GM12878 (cell line): ENCODE results near the gene IGSF23. TPM values are rescaled to one million over a fixed set of nuclear protein-coding genes. Genes with fewer than 3 reads are reported as not detected.

Experiments used
- ATAC-seq: fragments of 200-7000 bp; cut with Tn5 transposase; 3 replicates; pipeline ENCODE4 v1.9.1; 2020; ENCODE audit warnings: mild to moderate bottlenecking, moderate library complexity
- BruUV-seq: library from RNA; stranded (reverse); fragments of 400-500 nt; replicated peaks from 2 replicates; lab custom pipeline; 2021; lab: Mats Ljungman, UMichigan
- CTCF ChIA-PET: fragments of 300-600 bp; sonication (Branson Sonifier 250); formaldehyde crosslinking; extraction: SDS; loops from one replicate; lab custom pipeline; 2021; ENCODE audit warnings: inconsistent platforms; lab: Yijun Ruan, JAX
- POLR2A ChIA-PET: fragments of 350-600 bp; formaldehyde crosslinking; extraction: SDS; loops from one replicate; lab custom pipeline; 2021; ENCODE audit warnings: inconsistent platforms; lab: Charles Lee
- RAD21 ChIA-PET: fragments of 300-600 bp; sonication (Branson Sonifier 250); formaldehyde crosslinking; loops from one replicate; lab custom pipeline; 2023; ENCODE audit warnings: antibody characterized with exemption; ENCODE audit not compliant: unreplicated experiment; lab: Charles Lee
- SMC1A ChIA-PET: fragments of 300-600 bp; sonication (Branson Sonifier 250); formaldehyde crosslinking; loops from one replicate; lab custom pipeline; 2023; ENCODE audit not compliant: unreplicated experiment, uncharacterized antibody; lab: Charles Lee
- DNase-seq: peaks from one replicate; pipeline ENCODE4 v3.0.0-alpha.2; 2011; ENCODE audit warnings: low read depth, low spot score
- FAIRE-seq: peaks from 3 replicates; lab custom pipeline; 2011; peaks lifted over from hg19 to GRCh38; lab: Jason Lieb, UNC
- H2AFZ ChIP-seq: 2 replicates; pipeline ENCODE4 v1.6.0; 2011; ENCODE audit warnings: low read depth, low read length, control low read depth; ENCODE audit not compliant: control insufficient read depth
- H3K27ac ChIP-seq: 2 replicates; pipeline ENCODE4 v1.5.1; 2011; ENCODE audit warnings: control low read depth; ENCODE audit not compliant: control insufficient read depth, insufficient read depth
- H3K27me3 ChIP-seq, 2 experiments: replicated peaks in 1 of 2; 2 replicates each; pipeline versions ENCODE4 v1.6.0 to v1.6.1; 2011; ENCODE audit warnings: low read length in 1 of 2; ENCODE audit not compliant: control insufficient read depth in 2 of 2, insufficient read depth in 2 of 2
- H3K36me3 ChIP-seq, 2 experiments: 2 replicates each; pipeline ENCODE4 v1.5.1; 2011; ENCODE audit warnings: low read length in 1 of 2; ENCODE audit not compliant: control insufficient read depth in 2 of 2, insufficient read depth in 2 of 2
- H3K4me1 ChIP-seq: 2 replicates; pipeline ENCODE4 v1.6.1; 2011; ENCODE audit warnings: mild to moderate bottlenecking, low read length, moderate library complexity, mixed read lengths; ENCODE audit not compliant: control insufficient read depth, insufficient read depth
- H3K4me2 ChIP-seq: 2 replicates; pipeline ENCODE4 v1.6.0; 2011; ENCODE audit warnings: control low read depth; ENCODE audit not compliant: control insufficient read depth, insufficient read depth
- H3K4me3 ChIP-seq: fragments of 200-600 bp; sonication (generic); 2 replicates; pipeline ENCODE4 v1.5.1; 2016
- H3K79me2 ChIP-seq: 2 replicates; pipeline ENCODE4 v1.6.0; 2011; ENCODE audit warnings: low read length; ENCODE audit not compliant: control insufficient read depth, insufficient read depth
- H3K9ac ChIP-seq: 2 replicates; pipeline ENCODE4 v1.8.0; 2011; ENCODE audit warnings: low read length, control low read depth, mixed read lengths; ENCODE audit not compliant: control insufficient read depth, insufficient read depth
- H3K9me3 ChIP-seq: replicated peaks from 3 replicates; pipeline ENCODE4 v1.5.1; 2011; ENCODE audit warnings: mild to moderate bottlenecking, low read length; ENCODE audit not compliant: control insufficient read depth, insufficient read depth
- H4K20me1 ChIP-seq: 2 replicates; pipeline ENCODE4 v1.6.0; 2011; ENCODE audit not compliant: control insufficient read depth, insufficient read depth
- CBFB ChIP-seq: IDR thresholded peaks from 2 replicates; pipeline ENCODE4 v1.6.1; 2016; ENCODE audit warnings: antibody characterized with exemption, low read depth
- FOXK2 ChIP-seq: fragments of 450-650 bp; IDR thresholded peaks from 2 replicates; pipeline ENCODE4 v1.6.1; 2017; ENCODE audit warnings: mild to moderate bottlenecking, moderate library complexity
- JUND ChIP-seq: IDR thresholded peaks from 2 replicates; pipeline ENCODE4 v1.6.1; 2012; ENCODE audit warnings: low read depth, mild to moderate bottlenecking, low read length, improper control_type of control experiment, moderate library complexity
- MTA2 ChIP-seq: fragments of 450-650 bp; IDR thresholded peaks from 2 replicates; pipeline ENCODE4 v1.6.1; 2016; ENCODE audit warnings: low read depth, mild to moderate bottlenecking, moderate library complexity
- PRDM15 ChIP-seq: fragments of 450-650 bp; formaldehyde crosslinking; IDR thresholded peaks from 2 replicates; pipeline ENCODE4 v1.4.0; 2020; ENCODE audit warnings: mild to moderate bottlenecking, moderate library complexity
- WGBS: methylation state at CpG from one replicate; pipeline ENCODE4 v1.1.6; 2016; ENCODE audit warnings: low lambda C conversion rate; ENCODE audit not compliant: insufficient replicate concordance, insufficient coverage; ENCODE audit errors: missing lambda C conversion rate; 5-methylcytosine and 5-hydroxymethylcytosine counted together
- in situ Hi-C: fragments of 300-500 bp; cut with MboI; formaldehyde crosslinking; loops from 9 replicates; pipeline ENCODE4 v1.14.3; 2018; ENCODE audit warnings: mixed read lengths
- intact Hi-C: fragments of 100-400 bp; cut with micrococcal nuclease; formaldehyde crosslinking; loops from one replicate; pipeline ENCODE4 v1.14.2; 2022; ENCODE audit not compliant: unreplicated experiment
- polyA plus RNA-seq, 11 experiments: library from polyadenylated mRNA; depleted of rRNA in 4 of 11; unstranded in 6 of 11; stranded (reverse) in 5 of 11; fragments of >200 nt; fragmentation: Nextera tagmentation in 4 of 11; fragmentation: Illumina TruSeq in 1 of 11; extraction: Ambion mirVana in 4 of 11; extraction: Trizol in 1 of 11; gene quantifications; 1 replicate in 1 of 11; 2 replicates in 10 of 11; pipeline versions ENCODE4 v1.2.1 to v1.2.3, GENCODE V29; 2011 to 2016; ENCODE audit warnings: inconsistent platforms in 2 of 11, missing spikeins in 2 of 11, low read depth in 1 of 11
- total RNA-seq, 4 experiments: library from RNA; depleted of rRNA in 3 of 4; stranded (reverse); fragments of >200 nt in 3 of 4; fragmentation: Illumina TruSeq in 1 of 4; extraction: Trizol in 1 of 4; gene quantifications; 2 replicates each; pipeline versions ENCODE4 v1.2.1 to v1.2.3, GENCODE V29; 2013 to 2021

IGSF23 gene
- total and polyA plus RNA-seq, 10 of the 15 experiments (the other 5 are each of a cell fraction or from before 2014, with no cell fraction given) = not detected

- DNase-seq (no peak), FAIRE-seq (no peak), ATAC-seq (no peak)
- SMC1A ChIA-PET = interaction anchor here (1.0 kb wide), 1 partner anchor 120 kb away, joined by 3 read pairs; no protein-coding TSS in a partner anchor
- CTCF ChIA-PET = interaction anchor here (0.6 kb wide), 3 partner anchors 11 to 91 kb away, joined by 3 read pairs; no protein-coding TSS in a partner anchor
- Histone ChIP-seq H3K9ac (no peak overlapping the region), H3K27me3 (no peaks in the 10 kb centered on the region), H3K4me2 (no peak overlapping the region), H3K4me3 (no peak overlapping the region), H2AFZ (no peak overlapping the region), H4K20me1 (no peaks in the 10 kb centered on the region), H3K36me3 (no peaks in the 10 kb centered on the region), H3K79me2 (no peaks in the 10 kb centered on the region), H3K27ac (no peak overlapping the region), H3K4me1 (no peaks in the 10 kb centered on the region), H3K9me3 (no peaks in the 10 kb centered on the region)
- intact Hi-C loops = no loop called here
- POLR2A ChIA-PET = no interaction called here
- TF ChIP-seq MTA2 (no peak), CBFB (no peak), JUND (no peak), FOXK2 (no peak), PRDM15 (CRISPR knock-in tag) (no peak)
- in situ Hi-C loops = no loop called here
- no TSS peak for BruUV-seq
- 24% methylated on average over 8 of the region's 8 CpGs for WGBS
- RAD21 ChIA-PET = no interaction called here
Measured at GRCh38 chr19:44603201-44603945, 10.0 kb upstream of the IGSF23 start.
